Left renal cortex interstitium (tissue), 4 donors: Measurements from ENCODE around the gene RASGRP4. TPM values are rescaled to one million over a fixed set of nuclear protein-coding genes. Genes with fewer than 3 reads are reported as not detected.
"Not testable (repeated sequence)": the region's sequence is repeated elsewhere in the genome, so short reads cannot be mapped to it uniquely, and the experiment has no call there.

Experiments used
- DNase-seq, 4 donors: peaks; one replicate each; pipeline ENCODE4 v3.0.0-alpha.2; 2013; ENCODE audit warnings: low read depth in 4 of 4, low spot score in 2 of 4, missing footprints in 1 of 4
- polyA plus RNA-seq, 4 donors: library from polyadenylated mRNA; unstranded; fragments of 120-200 nt; gene quantifications; one replicate each; pipeline ENCODE4 v1.2.1, GENCODE V29; 2013; ENCODE audit not compliant: insufficient read length in 4 of 4

RASGRP4 gene
- polyA plus RNA-seq, 4 donors, result 0.72 to 1.4 (median 0.82) TPM

GRCh38 chr19:38375098-38375493 is 50.9 kb downstream of the RASGRP4 start:
- no peak for DNase-seq

- peak; percentile 92 to 98 (median 96) for DNase-seq
Observed at GRCh38 chr19:38374332-38375097, 51.5 kb downstream of the RASGRP4 start, which contains the start of gene PSMD8. Gene PSMD8, plus strand, starts transcription at chr19:38374571. Its CDS starts 31 bp downstream, at chr19:38374602.

- DNase-seq, result no peak
Observed at GRCh38 chr19:38373907-38374331, 52.1 kb downstream of the RASGRP4 start.

GRCh38 chr19:38371081-38371480 is 54.9 kb downstream of the RASGRP4 start:
- no peak for DNase-seq

GRCh38 chr19:38370299-38370698 is 55.7 kb downstream of the RASGRP4 start:
- DNase-seq, result no peak

- no peak for DNase-seq
Observed at GRCh38 chr19:38369584-38369983, 56.4 kb downstream of the RASGRP4 start.

- DNase-seq, result no peak
Observed at GRCh38 chr19:38367041-38367440, 59.0 kb downstream of the RASGRP4 start.

- not testable (repeated sequence) for DNase-seq
Observed at GRCh38 chr19:38362946-38363688, 62.9 kb downstream of the RASGRP4 start.

- DNase-seq, result peak in 3 of 4 donors; percentile 38 to 72 (median 51)
Observed at GRCh38 chr19:38362076-38362945, 63.7 kb downstream of the RASGRP4 start.

GRCh38 chr19:38361633-38362075 is 64.4 kb downstream of the RASGRP4 start:
- DNase-seq, result peak in 2 of 4 donors; percentile 59 to 71

- DNase-seq, result no peak
Observed at GRCh38 chr19:38360839-38361631, 65.0 kb downstream of the RASGRP4 start.

GRCh38 chr19:38360351-38360750 is 65.7 kb downstream of the RASGRP4 start:
- DNase-seq, result no peak

GRCh38 chr19:38359242-38360021 is 66.6 kb downstream of the RASGRP4 start:
- no peak for DNase-seq

Other genes with a start within 250 kb of the RASGRP4 start
- gene DPF1, start 202.0 kb downstream of the RASGRP4 start, polyA plus RNA-seq, result 1 to 10 TPM; 1.3 to 2.2 (median 1.8) TPM
- 10 to 100 TPM in 1 of 4 donors, 1 to 10 TPM in 3; 6.9 to 15.0 (median 8.3) TPM for gene PPP1R14A, start 169.8 kb downstream of the RASGRP4 start, polyA plus RNA-seq
- gene SPINT2, start 161.6 kb downstream of the RASGRP4 start, polyA plus RNA-seq, result 100 to 1,000 TPM; 308 to 375 (median 337) TPM
- gene C19orf33, start 122.0 kb downstream of the RASGRP4 start, polyA plus RNA-seq, result 10 to 100 TPM in 3 of 4 donors, 1 to 10 TPM in 1; 6.9 to 15.2 (median 12.2) TPM
- gene YIF1B, start 110.3 kb downstream of the RASGRP4 start, polyA plus RNA-seq, result 10 to 100 TPM; 28.5 to 45.4 (median 38.1) TPM
- 1 to 10 TPM; 3.2 to 4.1 (median 3.6) TPM for gene KCNK6, start 106.4 kb downstream of the RASGRP4 start, polyA plus RNA-seq
- 10 to 100 TPM in 2 of 4 donors, 1 to 10 TPM in 2; 4.6 to 12.3 (median 8.3) TPM for gene CATSPERG, start 90.4 kb downstream of the RASGRP4 start, polyA plus RNA-seq
- 100 to 1,000 TPM; 150 to 193 (median 165) TPM for gene PSMD8, start 51.6 kb downstream of the RASGRP4 start, polyA plus RNA-seq
- 1 to 10 TPM in 1 of 4 donors, under 1 TPM in 3; 0.27 to 1.5 (median 0.69) TPM for gene GGN, start 38.2 kb downstream of the RASGRP4 start, polyA plus RNA-seq
- gene SPRED3, start 37.5 kb downstream of the RASGRP4 start, polyA plus RNA-seq, result 1 to 10 TPM in 3 of 4 donors, under 1 TPM in 1; 0.78 to 1.5 (median 1.2) TPM
- 10 to 100 TPM; 12.2 to 20.2 (median 18.6) TPM for gene FAM98C, start 23.1 kb downstream of the RASGRP4 start, polyA plus RNA-seq
- 1 to 10 TPM; 4.2 to 7.2 (median 5.1) TPM for gene RYR1, start 7.5 kb upstream of the RASGRP4 start, polyA plus RNA-seq
- 1 to 10 TPM; 2.1 to 5.0 (median 3.4) TPM for gene MAP4K1, start 191.7 kb upstream of the RASGRP4 start, polyA plus RNA-seq
- 100 to 1,000 TPM; 330 to 352 (median 340) TPM for gene EIF3K, start 193.0 kb upstream of the RASGRP4 start, polyA plus RNA-seq
- 100 to 1,000 TPM; 655 to 698 (median 680) TPM for gene ACTN4, start 221.4 kb upstream of the RASGRP4 start, polyA plus RNA-seq